ENCODE measurements around the gene SCN1A.

DNA sequence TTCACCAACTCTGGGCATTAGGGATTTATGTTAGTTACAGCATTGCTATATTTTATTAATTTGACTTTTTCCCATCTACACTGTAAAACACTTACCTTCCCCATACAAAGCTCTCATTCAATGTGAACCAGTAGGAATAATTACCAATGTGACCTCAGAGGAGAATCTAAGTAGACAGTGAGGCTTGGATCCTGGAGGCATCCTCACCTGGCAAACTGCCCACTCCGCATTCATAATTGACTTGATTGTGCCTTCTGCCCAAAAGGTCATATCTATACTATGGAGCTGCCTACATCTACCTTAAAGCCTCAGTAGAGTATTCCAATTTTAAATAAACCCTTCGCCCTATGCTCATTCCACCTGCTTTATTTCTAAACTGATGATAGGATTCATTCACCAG lies 45.4 kb upstream of the SCN1A start:
- TF ChIP-seq, protein P1, sequence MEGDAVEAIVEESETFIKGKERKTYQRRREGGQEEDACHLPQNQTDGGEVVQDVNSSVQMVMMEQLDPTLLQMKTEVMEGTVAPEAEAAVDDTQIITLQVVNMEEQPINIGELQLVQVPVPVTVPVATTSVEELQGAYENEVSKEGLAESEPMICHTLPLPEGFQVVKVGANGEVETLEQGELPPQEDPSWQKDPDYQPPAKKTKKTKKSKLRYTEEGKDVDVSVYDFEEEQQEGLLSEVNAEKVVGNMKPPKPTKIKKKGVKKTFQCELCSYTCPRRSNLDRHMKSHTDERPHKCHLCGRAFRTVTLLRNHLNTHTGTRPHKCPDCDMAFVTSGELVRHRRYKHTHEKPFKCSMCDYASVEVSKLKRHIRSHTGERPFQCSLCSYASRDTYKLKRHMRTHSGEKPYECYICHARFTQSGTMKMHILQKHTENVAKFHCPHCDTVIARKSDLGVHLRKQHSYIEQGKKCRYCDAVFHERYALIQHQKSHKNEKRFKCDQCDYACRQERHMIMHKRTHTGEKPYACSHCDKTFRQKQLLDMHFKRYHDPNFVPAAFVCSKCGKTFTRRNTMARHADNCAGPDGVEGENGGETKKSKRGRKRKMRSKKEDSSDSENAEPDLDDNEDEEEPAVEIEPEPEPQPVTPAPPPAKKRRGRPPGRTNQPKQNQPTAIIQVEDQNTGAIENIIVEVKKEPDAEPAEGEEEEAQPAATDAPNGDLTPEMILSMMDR (IDR thresholded peaks at IDR 0.05), result no peak
- TF ChIP-seq POLR2A (IDR thresholded peaks at IDR 0.05), result no peak

All from tibial nerve (tissue), 3 donors.